ENCODE data around the gene ADCY1. TPM values are rescaled to one million over a fixed set of nuclear protein-coding genes. Genes with fewer than 3 reads are reported as not detected.

Gene ADCY1
- polyA plus RNA-seq, 1 donor (not counting 4 experiments of a cell fraction or from before 2014, with no cell fraction given) = 0.54 TPM

DNA sequence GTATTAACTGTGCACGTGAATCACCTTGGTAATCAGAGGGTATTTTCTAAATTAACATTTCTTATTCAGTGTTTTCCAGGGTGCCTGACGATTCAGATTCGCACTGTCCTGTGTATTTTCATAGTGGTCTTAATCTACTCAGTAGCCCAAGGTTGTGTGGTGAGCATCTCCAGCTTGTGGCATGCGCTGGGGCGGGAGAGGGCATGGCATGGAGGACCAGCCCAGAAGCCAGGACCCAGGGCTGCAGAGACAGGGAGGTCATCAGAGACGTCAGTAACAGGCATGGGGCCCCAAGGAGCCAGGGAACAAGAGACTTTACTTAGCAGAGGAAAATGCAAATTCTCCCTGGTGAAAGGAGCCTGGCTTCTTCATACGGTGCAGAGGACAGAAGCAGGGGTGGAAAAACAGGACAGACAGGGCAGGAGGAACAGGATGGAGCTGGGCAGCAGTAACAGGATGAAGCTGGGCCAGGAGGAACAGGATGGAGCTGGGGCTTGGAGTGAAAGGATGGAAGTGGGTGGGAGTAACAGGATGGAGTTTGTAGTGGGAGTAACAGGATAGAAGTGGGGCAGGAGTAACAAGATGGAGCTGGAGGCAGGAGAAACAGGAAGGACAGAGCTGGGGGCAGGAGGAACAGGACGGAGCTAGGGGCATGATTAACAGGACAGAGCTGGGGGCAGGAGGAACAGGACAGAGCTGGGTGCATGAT is 110.9 kb downstream of the ADCY1 start:
- no peaks in the 10 kb centered on the region for H3K36me3 ChIP-seq (ENCODE audit: control insufficient read depth in 2 of 2, extremely low read depth in 1 of 2, insufficient read depth in 2 of 2, low read length in 2 of 2)
- H3K9me1 ChIP-seq (ENCODE audit: control insufficient read depth, extremely low read depth, insufficient read depth, low read length) = no peaks in the 10 kb centered on the region
- DNase-seq (ENCODE audit: low read depth, low spot score) (no peak), FAIRE-seq (no peak)
- H3K4me2 ChIP-seq (ENCODE audit: control insufficient read depth, extremely low read depth, insufficient read depth, low read depth, low read length) = no peak overlapping the region
- H2AFZ ChIP-seq (ENCODE audit: control insufficient read depth, low read length) = no peak overlapping the region
- peaks cover 7% of the 10 kb centered on the region for H3K27me3 ChIP-seq (ENCODE audit: control insufficient read depth, extremely low read depth, insufficient read depth, low read length)
- dilution Hi-C loops (cut with MboI; ENCODE audit: extremely low pct_ligation_motif_present, low sequenced_read_pairs) = no loop called here
- TF ChIP-seq CTCF (optimal IDR thresholded peaks at IDR 0.05 in 1 of 3, IDR thresholded peaks at IDR 0.05 in 1 of 3, conservative IDR thresholded peaks at IDR 0.05 in 1 of 3; ENCODE audit: extremely low read depth in 1 of 3, insufficient read depth in 2 of 3, low read length in 3 of 3) (no peak), EZH2 (IDR thresholded peaks at IDR 0.05; ENCODE audit: low read length) (no peak)
- H3K27ac ChIP-seq (ENCODE audit: control insufficient read depth, insufficient read depth, low read length) = no peak overlapping the region
- peaks cover 11% of the 10 kb centered on the region for H3K4me1 ChIP-seq (ENCODE audit: control insufficient read depth, extremely low read depth, insufficient read depth, low read length)
- no peaks in the 10 kb centered on the region for H3K79me2 ChIP-seq (ENCODE audit: control insufficient read depth, insufficient read depth, low read length)
- H3K4me3 ChIP-seq (ENCODE audit: control insufficient read depth in 2 of 3, extremely low read depth in 1 of 3, insufficient read depth in 2 of 3, low read depth in 1 of 3, low read length in 3 of 3) = no peak overlapping the region
- no peaks in the 10 kb centered on the region for H4K20me1 ChIP-seq (ENCODE audit: control insufficient read depth, extremely low read depth, insufficient read depth, low read length)
- H3K9me3 ChIP-seq (ENCODE audit: control insufficient read depth, low read depth, low read length) = peaks cover 3% of the 10 kb centered on the region
- H3K9ac ChIP-seq (ENCODE audit: control insufficient read depth, extremely low read depth, insufficient read depth, low read length) = no peak overlapping the region

DNA sequence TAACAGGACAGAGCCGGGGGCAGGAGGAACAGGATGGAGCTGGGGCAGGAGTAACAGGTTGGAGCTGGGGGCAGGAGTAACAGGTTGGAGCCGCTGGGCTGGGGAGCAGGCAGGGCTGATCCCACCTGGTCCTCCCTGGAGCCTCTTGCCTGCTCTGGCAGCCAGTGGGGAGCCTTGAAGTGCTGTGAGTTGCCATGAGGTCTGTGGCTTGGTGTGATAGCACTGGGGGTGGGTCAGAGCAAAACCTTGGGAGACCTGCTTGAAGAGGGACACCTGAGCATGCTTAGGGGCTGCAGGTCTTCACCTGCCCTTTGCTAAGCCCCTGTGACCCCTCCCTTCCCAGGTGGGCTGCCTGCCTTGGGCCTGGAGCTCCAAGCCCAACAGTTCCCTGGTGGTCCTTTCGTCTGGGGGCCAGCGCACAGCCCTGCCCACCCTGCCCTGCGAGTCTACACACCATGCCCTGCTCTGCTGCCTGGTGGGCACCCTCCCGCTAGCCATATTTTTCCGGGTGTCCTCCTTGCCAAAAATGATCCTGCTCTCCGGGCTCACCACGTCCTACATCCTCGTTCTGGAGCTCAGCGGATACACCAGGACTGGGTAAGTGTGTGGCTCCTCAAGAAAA is 111.6 kb downstream of the ADCY1 start:
- FAIRE-seq = no peak
- H3K4me2 ChIP-seq (ENCODE audit: control insufficient read depth, extremely low read depth, insufficient read depth, low read depth, low read length) = no peak overlapping the region
- H3K36me3 ChIP-seq (ENCODE audit: control insufficient read depth in 2 of 2, extremely low read depth in 1 of 2, insufficient read depth in 2 of 2, low read length in 2 of 2) = no peaks in the 10 kb centered on the region
- no peak overlapping the region for H3K27ac ChIP-seq (ENCODE audit: control insufficient read depth, insufficient read depth, low read length)
- peaks cover 11% of the 10 kb centered on the region for H3K4me1 ChIP-seq (ENCODE audit: control insufficient read depth, extremely low read depth, insufficient read depth, low read length)
- no peak overlapping the region for H3K9ac ChIP-seq (ENCODE audit: control insufficient read depth, extremely low read depth, insufficient read depth, low read length)
- H4K20me1 ChIP-seq (ENCODE audit: control insufficient read depth, extremely low read depth, insufficient read depth, low read length) = no peaks in the 10 kb centered on the region
- H3K9me1 ChIP-seq (ENCODE audit: control insufficient read depth, extremely low read depth, insufficient read depth, low read length) = no peaks in the 10 kb centered on the region
- no peaks in the 10 kb centered on the region for H3K79me2 ChIP-seq (ENCODE audit: control insufficient read depth, insufficient read depth, low read length)
- dilution Hi-C loops (cut with MboI; ENCODE audit: extremely low pct_ligation_motif_present, low sequenced_read_pairs) = no loop called here
- H3K27me3 ChIP-seq (ENCODE audit: control insufficient read depth, extremely low read depth, insufficient read depth, low read length) = peaks cover 7% of the 10 kb centered on the region
- no peak overlapping the region for H2AFZ ChIP-seq (ENCODE audit: control insufficient read depth, low read length)
- no peak for DNase-seq (ENCODE audit: low read depth, low spot score)
- TF ChIP-seq CTCF (optimal IDR thresholded peaks at IDR 0.05 in 1 of 3, IDR thresholded peaks at IDR 0.05 in 1 of 3, conservative IDR thresholded peaks at IDR 0.05 in 1 of 3; ENCODE audit: extremely low read depth in 1 of 3, insufficient read depth in 2 of 3, low read length in 3 of 3) = no peak
- TF ChIP-seq EZH2 (IDR thresholded peaks at IDR 0.05; ENCODE audit: low read length) = no peak
- H3K9me3 ChIP-seq (ENCODE audit: control insufficient read depth, low read depth, low read length) = peaks cover 3% of the 10 kb centered on the region
- H3K4me3 ChIP-seq (ENCODE audit: control insufficient read depth in 2 of 3, extremely low read depth in 1 of 3, insufficient read depth in 2 of 3, low read depth in 1 of 3, low read length in 3 of 3) = no peak overlapping the region
